ENCODE measurements around the gene WNT3. TPM values are rescaled to one million over a fixed set of nuclear protein-coding genes. Genes with fewer than 3 reads are reported as not detected.

The WNT3 gene, protein sequence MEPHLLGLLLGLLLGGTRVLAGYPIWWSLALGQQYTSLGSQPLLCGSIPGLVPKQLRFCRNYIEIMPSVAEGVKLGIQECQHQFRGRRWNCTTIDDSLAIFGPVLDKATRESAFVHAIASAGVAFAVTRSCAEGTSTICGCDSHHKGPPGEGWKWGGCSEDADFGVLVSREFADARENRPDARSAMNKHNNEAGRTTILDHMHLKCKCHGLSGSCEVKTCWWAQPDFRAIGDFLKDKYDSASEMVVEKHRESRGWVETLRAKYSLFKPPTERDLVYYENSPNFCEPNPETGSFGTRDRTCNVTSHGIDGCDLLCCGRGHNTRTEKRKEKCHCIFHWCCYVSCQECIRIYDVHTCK
- total RNA-seq, result under 1 TPM; 0.34 to 0.67 TPM

DNA sequence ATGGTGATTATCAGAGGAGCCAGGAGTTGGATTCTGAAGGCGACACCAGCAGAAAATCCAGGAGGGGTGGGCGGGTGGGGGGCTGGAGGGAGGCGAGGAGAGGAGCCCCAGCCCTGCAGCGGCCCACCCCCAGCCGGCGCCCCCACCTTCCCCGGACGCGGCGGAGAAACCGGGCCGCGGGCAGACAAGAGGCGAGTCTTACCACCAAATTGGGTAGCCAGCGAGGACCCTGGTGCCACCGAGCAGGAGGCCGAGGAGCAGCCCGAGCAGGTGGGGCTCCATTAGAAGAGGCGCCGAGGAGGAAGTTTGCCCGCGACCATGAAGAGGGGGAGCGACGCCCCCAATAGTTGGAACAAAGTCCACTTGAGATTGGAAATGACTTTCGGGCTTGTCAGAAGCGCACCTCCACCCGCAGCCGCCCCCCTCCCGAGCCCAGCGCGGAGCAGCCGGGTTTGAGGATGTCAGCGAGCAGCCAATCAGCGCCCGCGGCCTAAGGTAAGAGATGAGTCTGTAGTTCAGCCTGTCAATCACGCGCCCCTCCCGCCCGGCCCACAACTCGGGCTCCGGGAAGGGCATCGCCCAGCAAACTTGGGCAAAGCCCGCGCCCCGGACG lies at the start of gene WNT3:
Gene WNT3 (minus strand): TSS at position 377 of the 613 bp plus-strand sequence. CDS start 95 bp downstream, at position 282.

DNA sequence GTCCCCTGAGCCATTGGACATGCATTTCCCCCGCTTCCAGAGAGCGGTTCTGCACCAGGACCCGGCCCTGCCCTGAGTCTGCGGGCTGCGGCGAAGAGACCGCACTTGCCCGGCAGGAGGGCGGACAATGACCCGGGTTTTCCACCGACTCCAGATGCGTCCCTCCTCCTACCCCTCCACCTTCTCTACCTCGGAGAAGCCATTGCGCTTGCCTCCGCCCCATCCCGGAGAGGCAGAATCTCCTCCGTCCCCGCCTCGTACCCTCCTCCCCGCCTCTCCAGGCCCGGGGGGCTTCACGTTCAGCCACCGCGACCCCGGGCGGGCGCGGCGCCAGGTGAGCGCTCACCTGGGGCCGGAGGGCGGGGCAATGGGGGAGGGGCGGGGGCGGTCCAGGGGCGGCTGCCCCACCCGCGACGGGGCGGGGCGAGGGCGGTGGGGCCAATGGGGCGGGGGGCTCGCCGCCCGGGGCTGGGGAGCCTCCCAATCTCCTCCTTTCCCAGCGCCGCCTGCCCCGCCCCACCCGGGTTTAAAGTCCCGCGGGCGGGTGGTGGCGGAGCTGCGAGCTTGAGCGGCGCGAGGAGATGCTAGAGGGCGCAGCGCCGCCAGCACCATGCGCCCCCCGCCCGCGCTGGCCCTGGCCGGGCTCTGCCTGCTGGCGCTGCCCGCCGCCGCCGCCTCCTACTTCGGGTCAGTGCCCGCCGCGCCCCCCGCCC lies 32.7 kb upstream of the WNT3 start, which contains the start of gene WNT9B:
Gene WNT9B (plus strand): TSS at position 555 of the 713 bp plus-strand sequence. CDS start 56 bp downstream, at position 611.

Other genes starting within 250 kb of the WNT3 start
- gene ARL17A, start 239.0 kb downstream of the WNT3 start, total RNA-seq, result 1 to 10 TPM; 3.4 to 6.0 TPM
- gene NSF, start 228.0 kb downstream of the WNT3 start, total RNA-seq, result 10 to 100 TPM; 42.6 to 45.4 TPM
- gene WNT9B, start 32.9 kb upstream of the WNT3 start, total RNA-seq, result not detected
- 10 to 100 TPM; 28.2 to 36.6 TPM for gene GOSR2, start 104.5 kb upstream of the WNT3 start, total RNA-seq
- gene RPRML, start 160.6 kb upstream of the WNT3 start, total RNA-seq, result not detected